Measurements from ENCODE around the gene CDS1.

DNA sequence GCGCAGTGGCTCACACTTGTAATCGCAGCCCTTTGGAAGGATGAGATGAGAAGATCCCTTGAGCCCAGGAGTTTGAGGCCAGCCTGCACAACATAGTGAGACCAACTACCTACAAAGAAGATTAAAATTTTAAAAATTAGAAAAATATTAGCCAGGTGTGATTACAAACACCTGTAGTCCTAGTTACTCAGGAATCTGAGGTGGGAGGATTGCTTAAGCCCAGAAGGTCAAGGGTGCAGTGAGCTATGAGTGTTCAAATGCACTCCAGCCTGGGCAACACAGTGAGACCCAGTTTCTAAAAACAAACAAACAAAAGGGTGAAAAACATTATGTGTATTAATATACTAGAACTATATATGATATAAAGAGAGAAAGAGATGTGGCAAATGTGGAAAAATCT, 47.0 kb upstream of the CDS1 start:
- TF ChIP-seq CTCF (conservative IDR thresholded peaks at IDR 0.05; ENCODE audit: low read depth in 2 of 2) (no peak), REST (IDR thresholded peaks at IDR 0.05; ENCODE audit: unreplicated experiment) (no peak), POLR2AphosphoS5 (IDR thresholded peaks at IDR 0.05; ENCODE audit: low read depth) (no peak), EZH2phosphoT487 (IDR thresholded peaks at IDR 0.05; ENCODE audit: unreplicated experiment) (no peak), EZH2 (IDR thresholded peaks at IDR 0.05; ENCODE audit: low read depth, unreplicated experiment) (no peak), JUNB (IDR thresholded peaks at IDR 0.05; ENCODE audit: unreplicated experiment) (no peak), CREB1 (CRISPR knock-in tag; IDR thresholded peaks at IDR 0.05; ENCODE audit: low read depth) (no peak), ZNF114 (CRISPR knock-in tag; IDR thresholded peaks at IDR 0.05) (no peak), ZNF331 (CRISPR knock-in tag; IDR thresholded peaks at IDR 0.05; ENCODE audit: low read depth) (no peak), NANOG (IDR thresholded peaks at IDR 0.05; ENCODE audit: borderline replicate concordance) (no peak)
- TF ChIP-seq, protein P1, sequence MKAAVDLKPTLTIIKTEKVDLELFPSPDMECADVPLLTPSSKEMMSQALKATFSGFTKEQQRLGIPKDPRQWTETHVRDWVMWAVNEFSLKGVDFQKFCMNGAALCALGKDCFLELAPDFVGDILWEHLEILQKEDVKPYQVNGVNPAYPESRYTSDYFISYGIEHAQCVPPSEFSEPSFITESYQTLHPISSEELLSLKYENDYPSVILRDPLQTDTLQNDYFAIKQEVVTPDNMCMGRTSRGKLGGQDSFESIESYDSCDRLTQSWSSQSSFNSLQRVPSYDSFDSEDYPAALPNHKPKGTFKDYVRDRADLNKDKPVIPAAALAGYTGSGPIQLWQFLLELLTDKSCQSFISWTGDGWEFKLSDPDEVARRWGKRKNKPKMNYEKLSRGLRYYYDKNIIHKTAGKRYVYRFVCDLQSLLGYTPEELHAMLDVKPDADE (IDR thresholded peaks at IDR 0.05), result no peak
- TF ChIP-seq, protein P2, sequence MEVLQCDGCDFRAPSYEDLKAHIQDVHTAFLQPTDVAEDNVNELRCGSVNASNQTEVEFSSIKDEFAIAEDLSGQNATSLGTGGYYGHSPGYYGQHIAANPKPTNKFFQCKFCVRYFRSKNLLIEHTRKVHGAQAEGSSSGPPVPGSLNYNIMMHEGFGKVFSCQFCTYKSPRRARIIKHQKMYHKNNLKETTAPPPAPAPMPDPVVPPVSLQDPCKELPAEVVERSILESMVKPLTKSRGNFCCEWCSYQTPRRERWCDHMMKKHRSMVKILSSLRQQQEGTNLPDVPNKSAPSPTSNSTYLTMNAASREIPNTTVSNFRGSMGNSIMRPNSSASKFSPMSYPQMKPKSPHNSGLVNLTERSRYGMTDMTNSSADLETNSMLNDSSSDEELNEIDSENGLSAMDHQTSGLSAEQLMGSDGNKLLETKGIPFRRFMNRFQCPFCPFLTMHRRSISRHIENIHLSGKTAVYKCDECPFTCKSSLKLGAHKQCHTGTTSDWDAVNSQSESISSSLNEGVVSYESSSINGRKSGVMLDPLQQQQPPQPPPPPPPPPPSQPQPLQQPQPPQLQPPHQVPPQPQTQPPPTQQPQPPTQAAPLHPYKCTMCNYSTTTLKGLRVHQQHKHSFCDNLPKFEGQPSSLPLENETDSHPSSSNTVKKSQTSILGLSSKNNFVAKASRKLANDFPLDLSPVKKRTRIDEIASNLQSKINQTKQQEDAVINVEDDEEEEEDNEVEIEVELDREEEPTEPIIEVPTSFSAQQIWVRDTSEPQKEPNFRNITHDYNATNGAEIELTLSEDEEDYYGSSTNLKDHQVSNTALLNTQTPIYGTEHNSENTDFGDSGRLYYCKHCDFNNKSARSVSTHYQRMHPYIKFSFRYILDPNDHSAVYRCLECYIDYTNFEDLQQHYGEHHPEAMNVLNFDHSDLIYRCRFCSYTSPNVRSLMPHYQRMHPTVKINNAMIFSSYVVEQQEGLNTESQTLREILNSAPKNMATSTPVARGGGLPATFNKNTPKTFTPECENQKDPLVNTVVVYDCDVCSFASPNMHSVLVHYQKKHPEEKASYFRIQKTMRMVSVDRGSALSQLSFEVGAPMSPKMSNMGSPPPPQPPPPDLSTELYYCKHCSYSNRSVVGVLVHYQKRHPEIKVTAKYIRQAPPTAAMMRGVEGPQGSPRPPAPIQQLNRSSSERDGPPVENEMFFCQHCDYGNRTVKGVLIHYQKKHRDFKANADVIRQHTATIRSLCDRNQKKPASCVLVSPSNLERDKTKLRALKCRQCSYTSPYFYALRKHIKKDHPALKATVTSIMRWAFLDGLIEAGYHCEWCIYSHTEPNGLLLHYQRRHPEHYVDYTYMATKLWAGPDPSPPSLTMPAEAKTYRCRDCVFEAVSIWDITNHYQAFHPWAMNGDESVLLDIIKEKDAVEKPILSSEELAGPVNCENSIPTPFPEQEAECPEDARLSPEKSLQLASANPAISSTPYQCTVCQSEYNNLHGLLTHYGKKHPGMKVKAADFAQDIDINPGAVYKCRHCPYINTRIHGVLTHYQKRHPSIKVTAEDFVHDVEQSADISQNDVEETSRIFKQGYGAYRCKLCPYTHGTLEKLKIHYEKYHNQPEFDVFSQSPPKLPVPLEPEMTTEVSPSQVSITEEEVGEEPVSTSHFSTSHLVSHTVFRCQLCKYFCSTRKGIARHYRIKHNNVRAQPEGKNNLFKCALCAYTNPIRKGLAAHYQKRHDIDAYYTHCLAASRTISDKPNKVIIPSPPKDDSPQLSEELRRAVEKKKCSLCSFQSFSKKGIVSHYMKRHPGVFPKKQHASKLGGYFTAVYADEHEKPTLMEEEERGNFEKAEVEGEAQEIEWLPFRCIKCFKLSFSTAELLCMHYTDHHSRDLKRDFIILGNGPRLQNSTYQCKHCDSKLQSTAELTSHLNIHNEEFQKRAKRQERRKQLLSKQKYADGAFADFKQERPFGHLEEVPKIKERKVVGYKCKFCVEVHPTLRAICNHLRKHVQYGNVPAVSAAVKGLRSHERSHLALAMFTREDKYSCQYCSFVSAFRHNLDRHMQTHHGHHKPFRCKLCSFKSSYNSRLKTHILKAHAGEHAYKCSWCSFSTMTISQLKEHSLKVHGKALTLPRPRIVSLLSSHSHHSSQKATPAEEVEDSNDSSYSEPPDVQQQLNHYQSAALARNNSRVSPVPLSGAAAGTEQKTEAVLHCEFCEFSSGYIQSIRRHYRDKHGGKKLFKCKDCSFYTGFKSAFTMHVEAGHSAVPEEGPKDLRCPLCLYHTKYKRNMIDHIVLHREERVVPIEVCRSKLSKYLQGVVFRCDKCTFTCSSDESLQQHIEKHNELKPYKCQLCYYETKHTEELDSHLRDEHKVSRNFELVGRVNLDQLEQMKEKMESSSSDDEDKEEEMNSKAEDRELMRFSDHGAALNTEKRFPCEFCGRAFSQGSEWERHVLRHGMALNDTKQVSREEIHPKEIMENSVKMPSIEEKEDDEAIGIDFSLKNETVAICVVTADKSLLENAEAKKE (CRISPR knock-in tag; IDR thresholded peaks at IDR 0.05), result no peak
